Uterus (tissue), 4 donors: ENCODE measurements around the gene OPCML. TPM values are rescaled to one million over a fixed set of nuclear protein-coding genes. Genes with fewer than 3 reads are reported as not detected.

Experiments
- DNase-seq, 2 donors: peaks; one replicate each; pipeline ENCODE4 v3.0.0-alpha.2; 2019 to 2020
- H3K27ac ChIP-seq, 2 donors: fragments of 200-600 bp; sonication (generic); 1 replicate in 1 of 2; 2 replicates in 1 of 2; pipeline ENCODE4 v1.5.1; 2016 to 2018
- H3K27me3 ChIP-seq, 2 donors: fragments of 200-600 bp; sonication (generic); one replicate each; pipeline ENCODE4 v1.5.1; 2018 to 2019; ENCODE audit warnings: control low read depth in 1 of 2
- H3K36me3 ChIP-seq, 2 donors: fragments of 200-600 bp; sonication (generic); one replicate each; pipeline ENCODE4 v1.5.1; 2019; ENCODE audit warnings: control low read depth in 1 of 2
- H3K4me1 ChIP-seq, 2 donors: fragments of 200-600 bp; sonication (generic); one replicate each; pipeline ENCODE4 v1.5.1; 2018 to 2019; ENCODE audit warnings: control low read depth in 1 of 2
- H3K4me3 ChIP-seq, 2 donors: fragments of 200-600 bp; sonication (generic); 1 replicate in 1 of 2; 2 replicates in 1 of 2; pipeline ENCODE4 v1.5.1; 2018 to 2019; ENCODE audit warnings: mild to moderate bottlenecking in 1 of 2
- H3K9me3 ChIP-seq, 2 donors: fragments of 200-600 bp; sonication (generic); one replicate each; pipeline ENCODE4 v1.5.1; 2019; ENCODE audit warnings: control low read depth in 1 of 2
- CTCF ChIP-seq, 4 experiments: fragments of 200-600 bp in 2 of 4; fragments of 450-650 bp in 2 of 4; sonication (generic) in 2 of 4; IDR thresholded peaks; one replicate each; pipeline ENCODE4 v1.5.1; 2016 to 2019; ENCODE audit warnings: antibody characterized with exemption in 4 of 4, mild to moderate bottlenecking in 2 of 4, moderate library complexity in 1 of 4
- POLR2A ChIP-seq, 2 donors: fragments of 450-650 bp; IDR thresholded peaks; one replicate each; pipeline ENCODE4 v1.6.1; 2016; ENCODE audit warnings: antibody characterized with exemption in 2 of 2, mild to moderate bottlenecking in 1 of 2, moderate library complexity in 1 of 2
- intact Hi-C: fragments of 100-400 bp; cut with DNase I; formaldehyde crosslinking; loops from one replicate; pipeline ENCODE4 v1.15.1; 2023; ENCODE audit warnings: low total_unique reads
- total RNA-seq, 4 donors: library from RNA; depleted of rRNA in 3 of 4; stranded (reverse); fragments of >200 nt in 3 of 4; gene quantifications; one replicate each; pipeline versions ENCODE4 v1.1.0 to v1.2.4, GENCODE V29; 2014 to 2023
- donor health status: DM: yes; HTN: yes; CAD: no.

Gene OPCML
- total RNA-seq, 4 donors from 2014 or later: under 0.01 to 3.9 (median 1.7) TPM

- H3K4me3 ChIP-seq: no peak overlapping the region
- no peaks in the 10 kb centered on the region for H3K9me3 ChIP-seq
- no peak overlapping the region for H3K27ac ChIP-seq
- DNase-seq: no peak
- H3K36me3 ChIP-seq: no peaks in the 10 kb centered on the region
- H3K4me1 ChIP-seq: peaks cover 0 to 6% of the 10 kb centered on the region in 2 donors
- H3K27me3 ChIP-seq: no peaks in the 10 kb centered on the region
- intact Hi-C loops: no loop called here
- TF ChIP-seq POLR2A (IDR thresholded peaks at IDR 0.05): no peak
- no peak for TF ChIP-seq CTCF (IDR thresholded peaks at IDR 0.05)
Measured at GRCh38 chr11:132941761-132942160, 590.5 kb downstream of the OPCML start.

- DNase-seq: no peak
- TF ChIP-seq POLR2A (IDR thresholded peaks at IDR 0.05): no peak
- peak; percentile 48 to 73 (median 62) for TF ChIP-seq CTCF (IDR thresholded peaks at IDR 0.05)
- Histone ChIP-seq H3K27ac (no peak overlapping the region), H3K27me3 (no peaks in the 10 kb centered on the region), H3K4me3 (no peak overlapping the region), H3K4me1 (peaks cover 0 to 6% of the 10 kb centered on the region in 2 donors), H3K9me3 (no peaks in the 10 kb centered on the region), H3K36me3 (no peaks in the 10 kb centered on the region)
- intact Hi-C loops: no loop called here
Measured at GRCh38 chr11:132941024-132941646, 591.2 kb downstream of the OPCML start.

GRCh38 chr11:132937016-132937415, 595.3 kb downstream of the OPCML start:
- H3K4me3 ChIP-seq: no peak overlapping the region
- no peak overlapping the region for H3K27ac ChIP-seq
- H3K9me3 ChIP-seq: no peaks in the 10 kb centered on the region
- H3K27me3 ChIP-seq: no peaks in the 10 kb centered on the region
- no peaks in the 10 kb centered on the region for H3K36me3 ChIP-seq
- H3K4me1 ChIP-seq: no peaks in the 10 kb centered on the region
- intact Hi-C loops: no loop called here
- no peak for TF ChIP-seq CTCF (IDR thresholded peaks at IDR 0.05)
- no peak for TF ChIP-seq POLR2A (IDR thresholded peaks at IDR 0.05)
- no peak for DNase-seq

GRCh38 chr11:132935383-132935782, 596.9 kb downstream of the OPCML start:
- H3K9me3 ChIP-seq: peaks cover 0 to 2% of the 10 kb centered on the region in 2 donors
- intact Hi-C loops: no loop called here
- TF ChIP-seq CTCF (IDR thresholded peaks at IDR 0.05): no peak

GRCh38 chr11:132933703-132934102, 598.6 kb downstream of the OPCML start:
- no peak for DNase-seq
- Histone ChIP-seq H3K27me3 (no peaks in the 10 kb centered on the region), H3K4me3 (no peak overlapping the region), H3K4me1 (no peaks in the 10 kb centered on the region), H3K36me3 (no peaks in the 10 kb centered on the region), H3K27ac (no peak overlapping the region), H3K9me3 (peaks cover 0 to 2% of the 10 kb centered on the region in 2 donors)
- no peak for TF ChIP-seq CTCF (IDR thresholded peaks at IDR 0.05)
- TF ChIP-seq POLR2A (IDR thresholded peaks at IDR 0.05): no peak
- intact Hi-C loops: no loop called here

More at GRCh38 chr11:132935383-132935782, 596.9 kb downstream of the OPCML start:
- Histone ChIP-seq H3K27me3 (no peaks in the 10 kb centered on the region), H3K4me3 (no peak overlapping the region), H3K4me1 (no peaks in the 10 kb centered on the region), H3K36me3 (no peaks in the 10 kb centered on the region), H3K27ac (no peak overlapping the region)
- DNase-seq: no peak
